ENCODE measurements around the gene TDRD12.

DNA sequence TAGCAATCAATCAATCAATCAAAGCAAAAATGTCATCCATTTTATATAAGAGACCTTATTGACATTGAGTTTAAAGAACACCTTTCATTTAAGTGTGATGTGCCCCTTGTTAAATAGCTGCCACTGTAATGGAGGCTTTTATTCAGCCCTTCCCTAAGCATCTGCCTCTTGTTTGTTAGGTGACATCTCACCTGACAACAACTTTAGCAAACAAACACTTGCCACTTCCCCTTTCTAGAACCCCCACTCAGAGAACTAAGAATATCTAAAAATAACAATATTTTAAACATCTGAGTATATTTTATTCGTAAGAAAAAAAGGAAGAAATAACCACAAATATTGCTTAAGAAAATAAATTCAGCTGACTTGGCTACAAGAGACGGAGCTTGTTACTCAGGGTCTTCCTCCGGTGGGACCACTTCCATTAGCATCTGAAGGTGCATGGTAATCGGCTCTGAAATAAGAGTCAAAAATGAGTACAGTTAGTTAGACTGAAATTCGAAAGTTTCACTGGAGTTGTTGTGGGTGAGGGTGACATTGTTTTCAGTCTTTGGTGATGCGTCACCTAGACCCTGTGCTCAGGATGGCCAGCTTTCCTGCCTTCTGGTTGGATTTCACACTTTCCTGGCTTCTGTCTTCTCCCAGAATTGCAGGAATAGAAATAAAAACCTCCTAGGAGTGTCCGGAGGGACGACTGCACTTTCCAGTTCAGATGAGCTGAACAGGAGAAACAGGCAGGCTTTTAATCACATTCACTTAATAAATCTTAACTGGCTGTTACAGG lies 110.9 kb downstream of the TDRD12 start:
- TF ChIP-seq, protein P1, sequence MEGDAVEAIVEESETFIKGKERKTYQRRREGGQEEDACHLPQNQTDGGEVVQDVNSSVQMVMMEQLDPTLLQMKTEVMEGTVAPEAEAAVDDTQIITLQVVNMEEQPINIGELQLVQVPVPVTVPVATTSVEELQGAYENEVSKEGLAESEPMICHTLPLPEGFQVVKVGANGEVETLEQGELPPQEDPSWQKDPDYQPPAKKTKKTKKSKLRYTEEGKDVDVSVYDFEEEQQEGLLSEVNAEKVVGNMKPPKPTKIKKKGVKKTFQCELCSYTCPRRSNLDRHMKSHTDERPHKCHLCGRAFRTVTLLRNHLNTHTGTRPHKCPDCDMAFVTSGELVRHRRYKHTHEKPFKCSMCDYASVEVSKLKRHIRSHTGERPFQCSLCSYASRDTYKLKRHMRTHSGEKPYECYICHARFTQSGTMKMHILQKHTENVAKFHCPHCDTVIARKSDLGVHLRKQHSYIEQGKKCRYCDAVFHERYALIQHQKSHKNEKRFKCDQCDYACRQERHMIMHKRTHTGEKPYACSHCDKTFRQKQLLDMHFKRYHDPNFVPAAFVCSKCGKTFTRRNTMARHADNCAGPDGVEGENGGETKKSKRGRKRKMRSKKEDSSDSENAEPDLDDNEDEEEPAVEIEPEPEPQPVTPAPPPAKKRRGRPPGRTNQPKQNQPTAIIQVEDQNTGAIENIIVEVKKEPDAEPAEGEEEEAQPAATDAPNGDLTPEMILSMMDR (IDR thresholded peaks at IDR 0.05) = no peak
- TF ChIP-seq POLR2A (IDR thresholded peaks at IDR 0.05) = no peak

All from heart left ventricle (tissue), 13 donors.